Body of pancreas (tissue), 4 donors: ENCODE measurements around the gene BARX1.

Source experiments
- CTCF ChIP-seq, 7 experiments: fragments of 450-650 bp in 4 of 7; fragments of 200-600 bp in 3 of 7; sonication (generic) in 3 of 7; IDR thresholded peaks; one replicate each; pipeline ENCODE4 v1.5.1; 2016 to 2019; ENCODE audit warnings: antibody characterized with exemption in 7 of 7
- POLR2A ChIP-seq, 3 donors: fragments of 450-650 bp; IDR thresholded peaks; one replicate each; pipeline ENCODE4 v1.6.1; 2016; ENCODE audit warnings: antibody characterized with exemption in 3 of 3, mild to moderate bottlenecking in 2 of 3

- TF ChIP-seq CTCF (IDR thresholded peaks at IDR 0.05) = no peak
- no peak for TF ChIP-seq POLR2A (IDR thresholded peaks at IDR 0.05)
These were observed 6.6 kb downstream of the BARX1 start for GRCh38 chr9:93948441-93949072.
